T1000 (cell line): Measurements from ENCODE around the gene FOXP1.

Source experiments
- DNase-seq: peaks from one replicate; lab custom pipeline; 2025; ENCODE audit warnings: mixed read lengths; lab: John Stamatoyannopoulos, UW

FOXP1 gene

DNA sequence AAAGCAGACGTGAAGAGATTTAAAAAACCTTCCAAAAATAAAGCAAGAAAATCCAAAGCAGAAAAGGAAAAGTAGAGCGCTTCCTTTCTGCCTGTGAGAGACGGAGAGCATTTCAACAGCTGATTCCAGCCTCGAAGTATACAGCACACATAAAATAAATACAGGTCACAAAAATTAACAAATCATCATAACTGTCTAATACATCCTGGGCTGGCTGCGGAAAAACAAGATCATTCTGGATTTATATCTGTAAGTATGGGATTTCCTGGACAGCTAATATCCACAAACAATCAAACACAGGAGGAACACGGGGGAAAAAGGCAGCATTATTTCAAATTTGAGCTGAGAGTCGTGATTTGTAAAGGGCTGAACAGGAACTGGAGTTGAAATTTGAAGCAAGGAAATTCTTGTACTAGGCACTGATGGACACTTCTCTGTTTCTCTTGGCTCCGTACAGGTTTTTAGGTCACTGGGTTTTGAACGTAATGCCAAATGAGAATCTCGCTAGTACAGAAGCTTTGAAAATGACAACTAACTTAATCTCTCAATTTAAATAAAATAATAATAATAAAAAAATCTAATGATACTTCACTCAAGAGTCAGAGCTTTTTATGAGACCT is 577.7 kb downstream of the FOXP1 start:
- no peak for DNase-seq

DNA sequence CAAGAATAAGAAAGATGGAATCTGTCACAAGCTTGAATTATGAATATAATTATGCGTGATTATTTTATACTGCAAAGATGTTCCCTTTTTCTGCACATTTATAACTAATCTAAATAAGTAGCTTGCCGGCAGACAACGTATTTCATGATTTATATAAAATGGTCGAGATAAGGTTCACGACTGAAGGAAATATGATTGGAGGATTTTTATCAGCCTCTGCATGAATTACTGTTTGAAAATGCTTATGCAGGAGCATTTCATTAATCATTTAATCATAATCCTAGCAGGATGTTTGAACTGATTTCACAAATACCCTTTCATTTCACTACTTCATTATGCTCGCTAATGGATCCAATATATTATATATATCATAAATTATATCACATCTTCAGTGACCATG is 580.0 kb downstream of the FOXP1 start:
- DNase-seq, result no peak

DNA sequence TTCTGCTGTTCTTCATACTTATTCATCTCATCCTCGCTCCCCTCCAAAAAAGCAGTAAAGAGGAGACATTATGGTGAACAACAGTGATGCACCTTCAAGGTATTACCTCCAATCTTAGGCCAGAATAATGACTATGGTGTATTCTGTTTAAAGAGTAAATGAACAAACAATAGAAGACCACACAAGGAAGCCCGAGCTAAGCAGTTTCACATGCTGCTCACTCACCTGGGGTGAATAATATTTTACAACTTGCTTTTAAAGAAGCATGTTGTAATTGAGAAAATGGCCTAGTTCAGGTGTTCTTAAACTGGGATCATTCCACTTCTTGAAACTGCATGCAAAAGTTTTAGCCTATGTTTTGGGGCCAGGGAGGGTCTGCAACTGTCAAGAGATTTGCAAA is 581.2 kb downstream of the FOXP1 start:
- DNase-seq, result no peak

DNA sequence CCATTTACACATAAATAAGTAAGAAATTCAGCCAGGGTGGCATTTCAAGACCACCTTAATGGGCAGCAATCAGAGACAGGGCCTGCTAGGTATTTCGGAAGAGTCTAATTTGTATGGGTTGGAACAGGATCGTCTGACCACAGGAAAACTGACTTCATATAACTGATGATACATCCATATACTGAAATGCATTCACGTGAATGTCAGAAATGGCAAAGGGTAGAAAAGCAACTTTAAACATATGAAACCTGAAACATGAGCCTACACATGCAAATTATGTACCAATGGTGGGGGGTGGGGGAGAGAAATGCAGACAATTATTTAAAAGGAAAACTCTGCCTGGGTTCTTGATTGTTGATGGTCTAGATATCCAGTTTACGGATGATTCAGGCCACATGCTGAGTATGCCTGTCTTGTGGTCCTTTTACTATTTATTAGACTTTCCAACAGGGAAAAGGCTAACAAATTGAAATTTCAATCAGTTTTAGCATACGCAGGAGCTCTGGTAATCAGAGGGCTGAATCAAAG is 582.2 kb downstream of the FOXP1 start:
- no peak for DNase-seq

DNA sequence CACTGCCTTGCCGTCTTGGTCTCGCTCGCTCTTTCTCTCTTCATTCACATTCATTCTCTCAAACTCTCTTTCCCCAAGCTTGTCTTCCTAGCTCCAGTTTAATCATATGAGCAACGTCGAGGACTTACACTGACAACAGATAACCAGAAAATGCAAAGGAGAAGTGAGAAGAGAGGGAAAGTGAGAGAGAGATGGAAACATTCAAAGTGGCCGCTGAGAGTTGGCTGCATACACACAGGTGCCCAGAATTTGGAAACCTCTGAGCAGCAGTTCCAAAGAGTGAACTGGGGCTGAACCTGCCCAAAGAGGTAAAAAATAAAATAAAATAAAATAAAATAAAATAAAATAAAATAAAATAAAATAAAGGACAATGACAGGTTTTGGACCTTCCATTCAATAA is 583.0 kb downstream of the FOXP1 start:
- no peak for DNase-seq

DNA sequence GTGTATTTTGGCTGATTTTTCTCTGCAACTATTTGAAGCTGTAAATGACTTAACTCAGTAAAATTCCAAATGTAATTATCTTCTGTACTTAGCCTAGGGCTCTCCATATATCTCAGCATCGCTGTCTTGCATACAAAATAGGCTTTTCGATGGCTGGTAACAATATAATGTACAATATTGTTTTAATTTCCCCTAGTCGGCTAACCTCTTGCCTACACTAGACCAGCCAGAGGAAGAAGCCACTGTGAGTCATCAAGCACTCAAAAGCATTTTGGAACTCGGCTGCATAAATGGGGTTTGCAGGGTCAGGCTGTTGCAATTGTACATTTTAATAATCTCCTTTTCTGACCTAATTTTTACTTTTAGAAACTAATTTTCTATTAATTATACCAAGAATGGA is 583.8 kb downstream of the FOXP1 start:
- no peak for DNase-seq

DNA sequence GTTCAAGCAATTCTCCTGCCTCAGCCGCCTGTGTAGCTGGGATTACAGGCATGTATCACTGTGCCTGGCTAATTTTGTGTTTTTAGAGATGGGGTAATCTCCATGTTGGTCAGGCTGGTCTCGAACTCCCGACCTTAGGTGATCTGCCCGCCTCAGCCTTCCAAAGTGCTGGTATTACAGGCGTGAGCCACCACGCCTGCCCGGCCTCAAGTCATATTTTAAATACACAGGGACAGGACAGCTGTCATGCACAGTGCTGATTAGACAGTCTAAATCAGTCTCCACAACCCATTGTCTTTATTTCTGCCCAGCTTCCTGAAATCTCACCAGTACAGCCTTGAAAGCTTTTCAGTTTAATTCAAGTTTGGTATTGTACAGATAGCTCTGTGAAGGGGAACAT is 587.4 kb downstream of the FOXP1 start:
- no peak for DNase-seq

DNA sequence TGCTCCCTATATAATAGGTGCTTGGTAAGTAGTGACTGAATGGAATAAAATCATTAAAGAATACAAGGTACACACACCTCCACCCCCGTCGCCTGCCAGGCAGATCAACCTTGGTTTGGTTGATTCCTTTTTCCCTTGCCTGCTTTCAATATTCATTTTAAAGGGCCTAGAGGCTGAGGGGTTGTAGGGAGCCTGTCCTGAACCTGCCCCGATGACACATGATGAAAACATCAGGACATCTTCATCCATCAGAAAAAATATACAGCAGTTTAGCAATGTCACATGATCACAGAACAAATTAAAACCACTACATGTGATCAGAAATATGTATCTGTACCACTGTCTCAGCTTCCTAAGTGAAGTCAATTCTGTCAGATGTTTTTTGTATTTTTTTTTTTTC is 588.9 kb downstream of the FOXP1 start:
- DNase-seq, result no peak

DNA sequence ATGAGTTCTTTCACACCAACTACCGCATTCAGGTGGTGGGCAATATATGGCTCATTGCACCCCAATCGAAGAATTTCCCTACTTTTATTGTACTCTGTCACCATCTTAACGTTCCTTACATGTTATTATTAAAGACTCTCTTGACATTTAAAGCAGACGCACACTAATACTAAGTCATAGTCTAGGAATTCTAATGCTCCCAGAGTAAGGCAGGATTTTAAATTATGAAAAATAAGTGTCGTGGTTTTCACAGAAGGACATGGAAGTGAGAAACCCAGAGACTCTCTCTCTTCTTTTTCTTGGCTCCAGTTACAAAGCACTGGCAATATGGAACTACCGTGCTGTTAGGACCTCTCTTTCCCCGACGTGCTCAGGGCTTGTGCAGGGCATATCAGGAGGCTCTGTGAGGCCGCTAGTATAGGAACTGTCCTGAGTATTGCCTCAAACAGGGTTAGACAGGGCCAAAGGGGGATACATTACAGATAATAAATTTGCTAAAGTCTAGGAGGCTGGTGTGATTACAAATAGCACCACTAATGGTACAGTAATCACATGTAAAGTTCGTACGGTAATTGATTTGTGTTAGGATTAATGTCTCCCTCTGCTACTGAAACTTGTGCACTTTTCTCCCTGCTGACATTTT is 590.8 kb downstream of the FOXP1 start:
- no peak for DNase-seq

DNA sequence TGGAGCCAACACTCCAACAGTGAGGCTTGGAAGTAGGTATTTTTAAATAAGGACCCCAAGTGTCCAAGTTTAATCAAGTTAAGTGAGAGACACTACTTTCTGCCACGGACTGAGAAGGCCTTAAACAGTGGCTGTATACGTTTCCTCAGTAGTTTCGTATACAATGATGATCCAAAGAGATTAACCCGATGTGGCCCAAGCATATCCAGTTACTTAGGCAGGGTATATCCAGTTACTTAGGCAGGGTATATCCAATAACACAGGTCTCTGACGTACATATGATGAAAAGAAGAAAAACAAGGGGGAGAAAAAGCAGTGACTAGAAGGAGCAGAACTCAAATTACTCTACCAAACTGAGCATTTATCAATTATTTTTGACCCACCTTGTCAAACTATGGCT is 591.4 kb downstream of the FOXP1 start:
- DNase-seq, result no peak

DNA sequence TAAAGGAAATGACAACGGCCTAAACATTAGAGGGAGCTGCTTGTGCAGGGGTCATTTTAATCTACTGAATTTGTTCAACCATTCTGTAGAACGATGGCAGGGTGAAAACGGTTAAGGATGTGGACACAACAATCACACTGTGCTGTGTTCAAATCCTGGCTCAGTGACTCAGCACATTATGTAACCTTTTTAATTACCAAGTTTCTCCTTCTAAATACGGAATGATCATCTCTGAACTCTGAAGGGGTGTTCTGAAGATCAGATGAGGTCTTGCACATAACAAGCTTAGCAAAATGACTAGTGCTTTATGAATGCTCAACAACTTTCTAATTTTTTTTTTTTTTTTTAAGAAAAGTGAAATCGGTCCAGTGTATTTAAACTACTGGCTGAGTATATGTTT is 592.8 kb downstream of the FOXP1 start:
- DNase-seq, result no peak

DNA sequence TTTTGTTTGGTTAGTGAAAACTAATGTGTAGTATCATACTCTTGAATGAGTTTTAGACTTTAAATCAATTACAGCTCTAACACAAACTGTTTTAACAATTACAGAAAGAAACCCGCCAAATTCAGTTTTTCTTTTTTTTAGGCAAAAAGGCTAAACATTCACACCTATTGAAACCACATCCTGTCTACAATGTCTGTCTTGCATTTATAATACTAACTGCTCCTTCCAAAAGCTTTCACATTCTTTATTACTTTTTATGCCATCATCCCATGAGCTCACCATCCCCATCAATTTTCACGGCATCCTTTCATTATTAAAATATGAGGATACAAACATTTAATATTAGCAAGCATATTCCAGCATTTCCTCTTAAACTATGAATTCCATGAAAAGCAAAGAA is 593.3 kb downstream of the FOXP1 start:
- DNase-seq, result no peak

DNA sequence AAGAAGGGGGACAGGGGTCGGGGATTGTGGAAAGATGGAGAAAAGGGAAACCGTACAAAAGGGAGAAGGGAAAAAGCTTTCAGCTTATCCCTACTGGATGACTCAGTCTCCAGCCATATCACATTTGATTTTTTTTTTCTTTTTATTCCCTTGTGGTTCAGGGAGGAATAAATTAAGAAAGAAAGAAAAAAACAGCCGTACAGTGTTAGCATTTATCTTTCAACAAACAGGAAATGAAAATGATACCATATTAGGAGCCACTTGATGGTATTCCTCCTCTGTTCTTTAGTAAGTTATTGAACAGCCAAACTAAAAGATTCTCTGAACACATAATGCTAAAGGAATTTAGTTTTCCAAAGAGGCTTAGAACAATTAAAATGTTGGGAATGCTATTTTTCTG is 594.4 kb downstream of the FOXP1 start:
- DNase-seq, result no peak

DNA sequence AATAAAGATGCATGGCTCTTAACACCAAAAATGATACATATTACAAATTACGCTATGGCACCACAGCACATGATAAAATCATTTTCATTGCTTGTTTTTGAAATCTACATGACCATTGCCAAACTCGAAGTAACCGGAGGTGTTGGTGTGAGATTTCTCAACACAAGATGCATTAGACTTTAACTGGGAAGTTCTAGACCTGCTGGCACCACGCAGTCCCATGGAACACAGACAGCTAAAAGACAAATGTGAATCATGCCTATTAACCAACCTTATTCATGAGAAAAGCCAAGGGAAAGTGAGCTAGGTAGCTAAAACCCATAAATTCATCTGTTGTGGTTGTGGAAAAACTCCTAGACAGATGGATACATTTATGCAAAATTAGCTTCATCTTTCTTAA is 595.4 kb downstream of the FOXP1 start:
- no peak for DNase-seq

DNA sequence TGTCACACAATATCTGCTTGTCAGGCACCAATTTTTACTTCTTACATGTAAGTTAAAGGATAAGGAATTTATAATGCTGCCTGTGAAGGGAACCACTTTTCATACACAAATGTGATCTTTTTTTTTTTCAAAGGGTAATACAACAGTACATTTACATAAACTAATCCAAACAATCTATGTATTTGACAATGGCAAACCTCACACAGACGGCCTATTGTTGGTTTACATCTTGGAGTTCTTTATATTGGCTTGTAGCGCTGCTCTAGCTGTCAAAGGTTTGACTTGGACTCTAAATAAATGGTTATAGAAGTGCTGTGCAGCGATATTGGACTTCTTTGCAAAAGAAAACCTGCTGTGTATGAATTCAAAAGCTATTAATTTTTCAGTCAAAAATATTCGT is 598.0 kb downstream of the FOXP1 start:
- DNase-seq, result no peak

DNA sequence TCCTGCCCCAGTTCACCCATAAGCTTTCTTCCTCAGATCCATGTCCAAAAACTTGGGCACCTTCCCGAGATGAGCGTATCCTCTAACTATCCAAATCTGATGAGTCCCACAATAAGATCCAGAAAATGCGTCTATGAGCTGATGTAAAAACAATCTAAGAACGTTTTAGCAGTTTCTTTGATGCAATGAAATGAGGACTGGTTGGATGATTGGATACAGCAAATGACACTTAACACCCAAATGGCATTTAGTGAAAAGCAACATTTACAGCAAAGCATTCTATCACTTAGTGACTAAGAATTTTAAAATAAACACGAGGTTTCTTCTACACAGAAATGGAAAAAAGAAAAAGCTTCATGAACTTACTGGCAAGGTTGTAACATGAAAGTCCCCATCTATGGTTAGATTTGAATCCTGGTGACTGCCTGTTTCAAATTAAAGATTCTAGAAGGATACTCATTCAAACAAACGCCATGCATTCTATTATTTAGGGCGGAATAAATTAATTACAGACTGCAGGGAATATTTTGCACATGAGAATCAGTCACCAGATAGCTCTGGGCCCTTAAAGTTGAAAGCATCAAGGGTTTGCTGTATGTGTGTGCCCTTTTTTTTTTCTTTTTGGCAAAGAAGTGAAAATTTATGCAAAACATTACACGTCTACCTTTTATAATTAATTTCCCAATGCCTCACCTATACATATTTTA is 598.6 kb downstream of the FOXP1 start:
- no peak for DNase-seq

DNA sequence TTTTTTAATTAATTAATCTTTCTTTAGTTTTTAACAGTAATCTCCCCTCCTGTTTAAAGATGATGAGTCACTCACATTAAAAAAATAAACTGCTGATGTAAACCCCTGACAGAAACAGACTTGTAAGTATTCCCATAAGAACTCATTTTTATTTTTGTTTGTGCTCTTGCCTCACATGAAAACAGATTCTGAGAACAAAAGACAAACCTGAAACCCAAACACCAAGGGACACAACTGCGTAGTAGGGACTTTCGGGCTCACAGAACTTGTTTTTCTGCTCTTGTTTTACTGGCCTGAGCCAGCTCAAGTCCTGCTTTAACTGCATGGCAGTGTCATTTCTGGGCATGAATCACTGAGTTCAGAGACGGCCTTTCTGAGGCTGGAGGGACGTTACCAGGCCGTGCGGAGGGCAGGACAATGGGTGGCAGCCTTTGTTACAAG is 600.8 kb downstream of the FOXP1 start:
- peak; percentile 60 for DNase-seq

DNA sequence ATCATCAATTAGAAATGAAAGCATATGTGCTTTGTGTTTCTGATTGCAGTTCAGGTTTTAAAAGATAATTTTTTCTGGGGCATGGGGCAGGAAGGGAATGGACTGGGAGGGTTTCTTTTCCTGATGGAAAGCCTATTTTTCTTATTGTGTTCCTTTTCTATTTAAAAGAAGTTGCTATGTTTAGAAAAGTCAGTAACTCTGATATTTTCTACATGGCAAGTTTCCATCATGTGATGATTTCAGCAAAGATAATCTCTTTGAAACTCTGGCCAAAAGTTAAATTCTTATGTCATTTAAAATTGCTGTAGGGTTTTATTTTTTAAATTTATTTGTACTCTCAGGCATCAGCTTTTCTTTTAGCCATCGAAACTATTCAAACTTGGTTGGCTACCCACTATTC is 601.2 kb downstream of the FOXP1 start:
- DNase-seq, result no peak

DNA sequence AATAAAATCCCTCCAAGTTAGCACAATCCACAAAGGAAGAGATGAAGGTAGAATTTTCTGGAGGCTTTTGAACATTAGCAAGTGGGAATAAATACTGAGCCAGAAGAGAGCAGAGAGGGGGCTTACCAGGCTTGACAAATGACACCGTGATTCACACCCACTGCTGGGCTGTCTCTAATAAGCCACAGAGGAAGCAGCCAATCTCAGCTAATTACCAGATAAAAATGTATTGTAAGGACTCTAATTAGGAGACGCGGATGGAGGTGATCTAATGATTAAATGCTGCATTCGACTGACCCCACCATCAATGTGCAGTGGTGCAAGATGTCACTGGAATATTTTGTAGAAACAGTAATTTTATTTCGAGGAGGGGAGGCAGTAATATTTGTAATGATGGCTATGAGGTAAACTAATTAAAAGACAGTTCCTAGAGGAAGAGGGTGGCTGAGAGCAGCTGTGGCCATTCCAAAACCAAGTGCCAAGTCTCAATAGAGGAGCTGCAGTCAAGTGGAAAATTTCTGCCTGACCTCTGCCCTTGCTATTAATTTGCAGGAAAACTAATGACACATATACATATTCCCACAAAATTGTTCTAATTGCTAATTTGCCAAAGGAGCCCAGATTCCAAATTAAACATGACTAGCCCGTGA is 602.2 kb downstream of the FOXP1 start:
- no peak for DNase-seq

DNA sequence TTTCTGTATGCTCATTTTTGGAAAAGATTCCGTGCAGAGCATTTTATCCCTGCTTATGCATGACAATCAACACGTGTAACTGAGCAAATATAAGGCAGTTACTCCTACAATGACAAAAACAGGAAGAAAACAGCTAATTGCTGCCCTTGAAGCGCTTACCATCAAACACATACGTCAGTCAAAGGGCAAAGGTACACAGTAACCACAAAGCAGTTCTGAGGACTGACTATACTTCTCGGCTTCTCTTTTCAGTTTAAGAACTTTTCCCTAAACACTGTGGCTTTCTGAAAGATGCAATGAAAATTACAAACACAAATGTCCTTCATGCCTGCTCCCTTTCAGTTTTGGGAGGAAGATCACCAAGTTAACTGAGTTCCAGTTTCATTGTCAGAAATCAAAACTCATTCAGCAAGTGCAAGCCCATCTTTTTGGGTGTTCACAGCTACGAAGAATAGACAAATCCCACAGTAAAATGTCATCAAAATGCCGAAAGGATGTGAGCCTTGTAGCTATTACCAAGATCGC is 602.8 kb downstream of the FOXP1 start:
- no peak for DNase-seq

DNA sequence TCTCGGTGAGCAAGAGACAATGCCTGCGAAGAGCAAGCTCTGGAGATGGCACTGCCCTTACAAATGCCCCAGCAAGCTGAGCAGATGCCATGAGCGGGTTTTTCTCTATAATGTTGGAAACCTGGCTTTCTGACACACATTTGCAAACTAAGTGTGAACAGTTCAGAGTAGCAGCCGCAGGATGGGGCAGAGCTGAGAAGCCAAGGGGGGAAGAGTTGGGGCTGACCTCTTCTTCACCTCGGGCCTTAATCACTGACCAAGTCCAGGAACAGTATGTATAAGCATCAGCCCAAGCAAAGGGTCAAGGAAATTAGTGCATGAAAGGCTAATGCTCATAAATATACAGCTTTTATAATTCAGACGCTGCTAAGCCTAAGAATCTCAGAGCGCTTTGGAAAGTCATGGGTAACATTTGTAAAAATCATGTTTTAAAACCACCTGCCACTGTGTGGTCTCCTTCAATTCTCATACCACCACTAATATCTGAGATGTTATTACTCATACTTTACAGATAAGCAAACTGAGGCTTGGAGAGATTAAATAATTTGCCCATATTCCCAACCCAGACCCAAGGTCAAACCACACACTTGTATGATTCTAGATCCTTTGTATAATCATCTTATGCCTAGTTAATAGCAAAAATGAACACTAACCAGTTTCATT is 603.4 kb downstream of the FOXP1 start:
- no peak for DNase-seq

DNA sequence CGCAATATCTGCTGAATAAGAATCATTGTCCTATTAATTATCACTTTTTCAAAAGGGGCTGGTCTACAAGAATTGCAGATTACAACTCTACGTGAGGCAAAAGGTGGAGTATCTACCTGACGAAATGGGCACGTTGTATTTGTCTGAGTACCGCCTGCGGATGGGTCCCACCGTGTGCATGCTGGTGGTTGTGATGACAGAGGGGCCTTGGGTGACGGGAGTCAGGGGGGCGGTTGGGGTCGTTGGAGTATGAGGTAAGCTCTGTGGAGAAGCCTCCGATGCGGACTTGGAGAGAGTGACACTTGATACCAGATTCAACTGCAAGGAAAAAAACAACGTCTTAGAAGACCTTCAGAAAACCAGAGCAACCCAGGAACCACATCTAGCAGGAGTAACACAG is 605.8 kb downstream of the FOXP1 start:
- no peak for DNase-seq
